K562 (cell line): ENCODE data around the gene EDA. TPM values are rescaled to one million over a fixed set of nuclear protein-coding genes. Genes with fewer than 3 reads are reported as not detected.

Experiments
- ATAC-seq: fragments of 200-7000 bp; cut with Tn5 transposase; 3 replicates; pipeline ENCODE4 v1.9.1; 2020; ENCODE audit warnings: moderate library complexity
- BruUV-seq: library from RNA; stranded (reverse); fragments of 400-500 nt; replicated peaks from 2 replicates; lab custom pipeline; 2021; lab: Mats Ljungman, UMichigan
- CTCF ChIA-PET: fragments of 300-600 bp; formaldehyde crosslinking; extraction: SDS; loops from one replicate; lab custom pipeline; 2021; ENCODE audit warnings: low intra/inter-chr PET ratio; lab: Yijun Ruan, JAX
- POLR2A ChIA-PET: fragments of 300-600, 350-650 bp; sonication (Branson Sonifier 250); formaldehyde crosslinking; extraction: SDS; loops from one replicate; lab custom pipeline; 2021; ENCODE audit warnings: antibody characterized with exemption, inconsistent platforms; lab: Yijun Ruan, JAX
- DNase-seq, 4 experiments: peaks; one replicate each; pipeline versions ENCODE4 v3.0.0 to v3.0.0-alpha.2; 2011 to 2018; ENCODE audit warnings: low spot score in 3 of 4, mixed read lengths in 3 of 4; ENCODE audit errors: extremely low read depth in 1 of 4
- FAIRE-seq: peaks from 2 replicates; lab custom pipeline; 2011; peaks lifted over from hg19 to GRCh38; lab: Jason Lieb, UNC
- H2AFZ ChIP-seq: 2 replicates; pipeline ENCODE4 v1.6.0; 2011; ENCODE audit warnings: low read depth, low read length, control low read depth, inconsistent platforms
- H3K27ac ChIP-seq: fragments of 200-600 bp; 3 replicates; pipeline ENCODE4 v1.8.0; 2011; ENCODE audit warnings: low read depth, mild to moderate bottlenecking, control low read depth, inconsistent platforms, low read length, moderate library complexity, mixed read lengths; ENCODE audit errors: extremely low read depth
- H3K27me3 ChIP-seq, 2 experiments: fragments of 300-600 bp in 1 of 2; 2 replicates in 1 of 2; 3 replicates in 1 of 2; pipeline versions ENCODE4 v1.6.0 to v1.8.0; 2011; ENCODE audit warnings: inconsistent platforms in 2 of 2, low read length in 2 of 2, mild to moderate bottlenecking in 1 of 2, mixed read lengths in 1 of 2, moderate library complexity in 1 of 2; ENCODE audit not compliant: control insufficient read depth in 2 of 2, insufficient read depth in 2 of 2
- H3K36me3 ChIP-seq: fragments of 300-600 bp; 3 replicates; pipeline ENCODE4 v1.8.0; 2011; ENCODE audit warnings: mild to moderate bottlenecking, low read length, inconsistent platforms; ENCODE audit not compliant: control insufficient read depth, insufficient read depth
- H3K4me1 ChIP-seq, 2 experiments: fragments of 200-600 bp in 1 of 2; replicated peaks in 1 of 2; 2 replicates in 1 of 2; 3 replicates in 1 of 2; pipeline versions ENCODE4 v1.5.1 to v1.8.0; 2011; ENCODE audit warnings: inconsistent platforms in 2 of 2, low read length in 2 of 2, mild to moderate bottlenecking in 1 of 2, mixed read lengths in 1 of 2, moderate library complexity in 1 of 2; ENCODE audit not compliant: control insufficient read depth in 2 of 2, insufficient read depth in 2 of 2
- H3K4me2 ChIP-seq: 2 replicates; pipeline ENCODE4 v1.6.1; 2011; ENCODE audit warnings: low read length, control low read depth, inconsistent platforms, mixed read lengths; ENCODE audit not compliant: insufficient read depth
- H3K4me3 ChIP-seq: fragments of 200-600 bp; sonication (generic), shearing (Covaris generic); 2 replicates; pipeline ENCODE4 v1.5.1; 2016; ENCODE audit warnings: control low read depth, inconsistent platforms
- H3K79me2 ChIP-seq: fragments of 200-600 bp; 3 replicates; pipeline ENCODE4 v1.8.0; 2011; ENCODE audit warnings: low read length, inconsistent platforms; ENCODE audit not compliant: control insufficient read depth, insufficient read depth
- H3K9ac ChIP-seq, 2 experiments: 2 replicates each; pipeline versions ENCODE4 v1.6.0 to v1.6.1; 2011; ENCODE audit warnings: low read depth in 2 of 2, low read length in 2 of 2, control low read depth in 1 of 2, inconsistent platforms in 1 of 2, mild to moderate bottlenecking in 1 of 2, mixed read lengths in 1 of 2; ENCODE audit not compliant: insufficient read depth in 1 of 2
- H3K9me1 ChIP-seq: one replicate; pipeline ENCODE4 v1.6.0; 2011; ENCODE audit warnings: inconsistent platforms, mild to moderate bottlenecking, low read length, moderate library complexity; ENCODE audit not compliant: control insufficient read depth, insufficient read depth
- H3K9me3 ChIP-seq: replicated peaks from 2 replicates; pipeline ENCODE4 v1.5.1; 2011; ENCODE audit warnings: low read depth, low read length, inconsistent platforms; ENCODE audit not compliant: control insufficient read depth, insufficient read depth
- H4K20me1 ChIP-seq: replicated peaks from 2 replicates; pipeline ENCODE4 v1.6.1; 2011; ENCODE audit warnings: low read length, inconsistent platforms, mixed read lengths; ENCODE audit not compliant: control insufficient read depth, insufficient read depth
- BRD4 ChIP-seq: fragments of 200-600 bp; sonication (generic); IDR thresholded peaks from 2 replicates; pipeline ENCODE4 v1.6.1; 2017; ENCODE audit warnings: inconsistent platforms
- E2F3 ChIP-seq: fragments of 250-450 bp; sonication (Bioruptor Pico); IDR thresholded peaks from 2 replicates; pipeline ENCODE4 v1.4.0; 2020; ENCODE audit warnings: mild to moderate bottlenecking
- EZH2 ChIP-seq: IDR thresholded peaks from 2 replicates; pipeline ENCODE4 v1.6.1; 2012; ENCODE audit warnings: low read depth, mild to moderate bottlenecking, inconsistent platforms, low read length, borderline replicate concordance
- FOXO4 ChIP-seq: fragments of 450-650 bp; formaldehyde crosslinking; IDR thresholded peaks from 2 replicates; pipeline ENCODE4 v1.4.0; 2020; ENCODE audit warnings: mild to moderate bottlenecking, moderate library complexity
- KDM2B ChIP-seq: fragments of 250-450 bp; sonication (Bioruptor Pico); IDR thresholded peaks from 2 replicates; pipeline ENCODE4 v1.8.0; 2021; ENCODE audit warnings: mild to moderate bottlenecking, moderate library complexity
- MAFF ChIP-seq: IDR thresholded peaks from 2 replicates; pipeline ENCODE4 v1.6.1; 2012; ENCODE audit warnings: low read length, improper control_type of control experiment
- SIRT6 ChIP-seq: IDR thresholded peaks from one replicate; pipeline ENCODE4 v1.6.1; 2012; ENCODE audit warnings: low read depth, mild to moderate bottlenecking, control low read depth, inconsistent platforms, low read length, moderate library complexity
- TAL1 ChIP-seq: fragments of 450-650 bp; IDR thresholded peaks from 2 replicates; pipeline ENCODE4 v1.6.1; 2016; ENCODE audit warnings: mild to moderate bottlenecking
- TCFL5 ChIP-seq: fragments of 250-450 bp; sonication (Bioruptor Pico); conservative IDR thresholded peaks from 2 replicates; pipeline ENCODE4 v1.6.1; 2021; ENCODE audit warnings: mild to moderate bottlenecking, moderate library complexity, matching md5 sums
- YBX1 ChIP-seq: fragments of 450-650 bp; IDR thresholded peaks from 2 replicates; pipeline ENCODE4 v1.7.1; 2016; ENCODE audit warnings: mild to moderate bottlenecking
- ZBTB40 ChIP-seq, 2 experiments: fragments of 450-650 bp in 1 of 2; sonication (generic) in 1 of 2; formaldehyde crosslinking in 1 of 2; IDR thresholded peaks; 2 replicates each; pipeline versions ENCODE4 v1.7.1 to v1.9.0; 2016 to 2022; ENCODE audit warnings: inconsistent platforms in 1 of 2, mild to moderate bottlenecking in 1 of 2, missing genetic modification reagents in 1 of 2
- ZBTB43 ChIP-seq: sonication (generic); formaldehyde crosslinking; IDR thresholded peaks from 2 replicates; pipeline ENCODE4 v1.8.0; 2023; ENCODE audit warnings: mild to moderate bottlenecking, missing genetic modification reagents
- WGBS: fragments of 100-300 bp; shearing (Covaris generic); methylation state at CpG from one replicate; pipeline ENCODE4 v1.1.6; 2016; ENCODE audit warnings: low coverage, mixed read lengths; ENCODE audit not compliant: insufficient coverage; ENCODE audit errors: missing lambda C conversion rate; 5-methylcytosine and 5-hydroxymethylcytosine counted together
- in situ Hi-C: fragments of 300-500 bp; cut with MboI; formaldehyde crosslinking; loops from 4 replicates; pipeline ENCODE4 v1.15.0; 2018; ENCODE audit warnings: inconsistent platforms, mixed read lengths
- intact Hi-C: fragments of 100-400 bp; cut with micrococcal nuclease; formaldehyde crosslinking; loops from 2 replicates; pipeline ENCODE4 v1.14.2; 2022
- polyA plus RNA-seq, 8 experiments: library from polyadenylated mRNA; depleted of rRNA in 4 of 8; stranded (reverse) in 5 of 8; unstranded in 3 of 8; fragments of >200 nt; fragmentation: Nextera tagmentation in 2 of 8; fragmentation: Illumina TruSeq in 1 of 8; extraction: Ambion mirVana in 2 of 8; extraction: Trizol in 1 of 8; gene quantifications; 2 replicates each; pipeline versions ENCODE4 v1.2.1 to v1.2.3, GENCODE V29; 2011 to 2014; ENCODE audit warnings: inconsistent platforms in 1 of 8, missing spikeins in 1 of 8
- total RNA-seq, 7 experiments: library from RNA; depleted of rRNA in 6 of 7; stranded (reverse); fragments of >200 nt in 6 of 7; fragmentation: Illumina TruSeq in 2 of 7; extraction: Trizol in 2 of 7; gene quantifications; 2 replicates each; pipeline versions ENCODE4 v1.2.1 to v1.2.3, GENCODE V29; 2011 to 2021; ENCODE audit warnings: low replicate concordance in 1 of 7

EDA gene
- total and polyA plus RNA-seq, 9 of the 15 experiments (the other 6 are each of a cell fraction or from before 2014, with no cell fraction given), result 0.03 to 0.40 (median 0.07) TPM

GRCh38 chrX:69762340-69762739 is 146.4 kb downstream of the EDA start:
- Histone ChIP-seq H3K36me3 (no peaks in the 10 kb centered on the region), H3K9ac (no peak overlapping the region), H3K9me1 (no peaks in the 10 kb centered on the region), H4K20me1 (no peaks in the 10 kb centered on the region), H3K27me3 (no peaks in the 10 kb centered on the region), H3K4me1 (no peaks in the 10 kb centered on the region), H3K4me3 (no peak overlapping the region), H3K9me3 (no peaks in the 10 kb centered on the region), H3K4me2 (no peak overlapping the region), H2AFZ (no peak overlapping the region), H3K27ac (no peak overlapping the region), H3K79me2 (no peaks in the 10 kb centered on the region)
- ChIA-PET POLR2A (no interaction called here), CTCF (no interaction called here)
- no peak for DNase-seq
- 4% methylated on average over 3 of the region's 3 CpGs for WGBS
- BruUV-seq, result no TSS peak
- intact Hi-C loops, result no loop called here
- no peak for FAIRE-seq
- ATAC-seq, result no peak
- in situ Hi-C loops, result no loop called here
- TF ChIP-seq ZBTB43 (CRISPR knock-in tag) (no peak), FOXO4 (CRISPR knock-in tag) (no peak), SIRT6 (no peak), BRD4 (no peak), TAL1 (no peak), E2F3 (CRISPR knock-in tag) (no peak), EZH2 (no peak), MAFF (no peak), TCFL5 (CRISPR knock-in tag) (no peak), KDM2B (CRISPR knock-in tag) (no peak), ZBTB40 (IDR thresholded peaks at IDR 0.05) (no peak), ZBTB40 (CRISPR knock-in tag; IDR thresholded peaks at IDR 0.05) (no peak), YBX1 (no peak)
